ENCODE measurements around the gene SNN.

Gene SNN

GRCh38 chr16:11691235-11691634, 23.0 kb downstream of the SNN start:
- Histone ChIP-seq H3K9ac (ENCODE audit: low read length) (no peak overlapping the region), H3K27ac (ENCODE audit: low read depth, low read length, poor library complexity, severe bottlenecking) (no peak overlapping the region), H3K4me1 (ENCODE audit: insufficient read depth, low read length, severe bottlenecking) (peaks cover 40% of the 10 kb centered on the region), H2AFZ (ENCODE audit: low read length) (no peak overlapping the region), H3K36me3 (ENCODE audit: insufficient read depth, low read length) (peaks cover 70% of the 10 kb centered on the region), H3K9me3 (ENCODE audit: low read length) (no peaks in the 10 kb centered on the region), H3K79me2 (ENCODE audit: insufficient read depth, low read length) (no peaks in the 10 kb centered on the region), H3F3A (ENCODE audit: insufficient read depth, low read length) (peaks cover 4% of the 10 kb centered on the region; the same call in 1 of the 2 replicates), H3K4me3 (ENCODE audit: low read depth, low read length, poor library complexity, severe bottlenecking) (no peak overlapping the region), H3K27me3 (ENCODE audit: insufficient read depth, low read length) (no peaks in the 10 kb centered on the region), H3K4me2 (ENCODE audit: low read length) (no peak overlapping the region), H3K9me2 (ENCODE audit: low read depth, low read length) (no peaks in the 10 kb centered on the region), H4K20me1 (ENCODE audit: insufficient read depth, low read length) (no peaks in the 10 kb centered on the region)
- TF ChIP-seq CTCF (IDR thresholded peaks at IDR 0.05; ENCODE audit: low read length): no peak
- no peak for TF ChIP-seq EZH2 (IDR thresholded peaks at IDR 0.05; ENCODE audit: borderline replicate concordance, low read length)

GRCh38 chr16:11691771-11692170, 23.5 kb downstream of the SNN start:
- no peaks in the 10 kb centered on the region for H3K79me2 ChIP-seq (ENCODE audit: insufficient read depth, low read length)
- H3K27ac ChIP-seq (ENCODE audit: low read depth, low read length, poor library complexity, severe bottlenecking): no peak overlapping the region
- H3K36me3 ChIP-seq (ENCODE audit: insufficient read depth, low read length): peaks cover 70% of the 10 kb centered on the region
- peaks cover 4% of the 10 kb centered on the region; the same call in 1 of the 2 replicates for H3F3A ChIP-seq (ENCODE audit: insufficient read depth, low read length)
- H3K9ac ChIP-seq (ENCODE audit: low read length): no peak overlapping the region
- H3K9me2 ChIP-seq (ENCODE audit: low read depth, low read length): no peaks in the 10 kb centered on the region
- H3K4me2 ChIP-seq (ENCODE audit: low read length): no peak overlapping the region
- no peak overlapping the region for H3K4me3 ChIP-seq (ENCODE audit: low read depth, low read length, poor library complexity, severe bottlenecking)
- H2AFZ ChIP-seq (ENCODE audit: low read length): no peak overlapping the region
- H3K9me3 ChIP-seq (ENCODE audit: low read length): no peaks in the 10 kb centered on the region
- H4K20me1 ChIP-seq (ENCODE audit: insufficient read depth, low read length): no peaks in the 10 kb centered on the region
- TF ChIP-seq EZH2 (IDR thresholded peaks at IDR 0.05; ENCODE audit: borderline replicate concordance, low read length): no peak
- H3K27me3 ChIP-seq (ENCODE audit: insufficient read depth, low read length): no peaks in the 10 kb centered on the region
- peaks cover 34% of the 10 kb centered on the region for H3K4me1 ChIP-seq (ENCODE audit: insufficient read depth, low read length, severe bottlenecking)

- Histone ChIP-seq H3F3A (ENCODE audit: insufficient read depth, low read length) (peaks cover 4% of the 10 kb centered on the region; the same call in 1 of the 2 replicates), H3K4me1 (ENCODE audit: insufficient read depth, low read length, severe bottlenecking) (peaks cover 30% of the 10 kb centered on the region), H3K79me2 (ENCODE audit: insufficient read depth, low read length) (no peaks in the 10 kb centered on the region), H3K36me3 (ENCODE audit: insufficient read depth, low read length) (peaks cover 70% of the 10 kb centered on the region), H3K4me2 (ENCODE audit: low read length) (no peak overlapping the region), H3K9me3 (ENCODE audit: low read length) (no peaks in the 10 kb centered on the region), H3K27me3 (ENCODE audit: insufficient read depth, low read length) (no peaks in the 10 kb centered on the region), H2AFZ (ENCODE audit: low read length) (no peak overlapping the region), H3K9me2 (ENCODE audit: low read depth, low read length) (no peaks in the 10 kb centered on the region), H3K4me3 (ENCODE audit: low read depth, low read length, poor library complexity, severe bottlenecking) (no peak overlapping the region), H3K9ac (ENCODE audit: low read length) (no peak overlapping the region), H4K20me1 (ENCODE audit: insufficient read depth, low read length) (no peaks in the 10 kb centered on the region), H3K27ac (ENCODE audit: low read depth, low read length, poor library complexity, severe bottlenecking) (no peak overlapping the region)
- TF ChIP-seq CTCF (IDR thresholded peaks at IDR 0.05; ENCODE audit: low read length) (no peak), EZH2 (IDR thresholded peaks at IDR 0.05; ENCODE audit: borderline replicate concordance, low read length) (no peak)
These were observed 23.9 kb downstream of the SNN start for GRCh38 chr16:11692171-11692570.

- no peak overlapping the region for H2AFZ ChIP-seq (ENCODE audit: low read length)
- no peak overlapping the region for H3K4me2 ChIP-seq (ENCODE audit: low read length)
- TF ChIP-seq EZH2 (IDR thresholded peaks at IDR 0.05; ENCODE audit: borderline replicate concordance, low read length) (no peak), CTCF (IDR thresholded peaks at IDR 0.05; ENCODE audit: low read length) (no peak)
- peaks cover 4% of the 10 kb centered on the region; the same call in 1 of the 2 replicates for H3F3A ChIP-seq (ENCODE audit: insufficient read depth, low read length)
- H3K9me2 ChIP-seq (ENCODE audit: low read depth, low read length): no peaks in the 10 kb centered on the region
- no peaks in the 10 kb centered on the region for H3K27me3 ChIP-seq (ENCODE audit: insufficient read depth, low read length)
- H3K36me3 ChIP-seq (ENCODE audit: insufficient read depth, low read length): peaks cover 70% of the 10 kb centered on the region
- no peaks in the 10 kb centered on the region for H3K9me3 ChIP-seq (ENCODE audit: low read length)
- H3K27ac ChIP-seq (ENCODE audit: low read depth, low read length, poor library complexity, severe bottlenecking): no peak overlapping the region
- H3K79me2 ChIP-seq (ENCODE audit: insufficient read depth, low read length): no peaks in the 10 kb centered on the region
- no peaks in the 10 kb centered on the region for H4K20me1 ChIP-seq (ENCODE audit: insufficient read depth, low read length)
- H3K9ac ChIP-seq (ENCODE audit: low read length): no peak overlapping the region
- H3K4me1 ChIP-seq (ENCODE audit: insufficient read depth, low read length, severe bottlenecking): peaks cover 25% of the 10 kb centered on the region
- H3K4me3 ChIP-seq (ENCODE audit: low read depth, low read length, poor library complexity, severe bottlenecking): no peak overlapping the region
These were observed 24.4 kb downstream of the SNN start for GRCh38 chr16:11692651-11693050.
